Neural crest cell (in vitro differentiated cells): ENCODE measurements around the gene ADAMTSL1. TPM values are rescaled to one million over a fixed set of nuclear protein-coding genes. Genes with fewer than 3 reads are reported as not detected.

Experiments
- DNase-seq: peaks from one replicate; pipeline ENCODE4 v3.0.0; 2021; ENCODE audit warnings: low read depth, mixed read lengths, low spot score
- H3K27ac Mint-ChIP-seq: one replicate; pipeline ENCODE4 v1.8.0; 2021; ENCODE audit warnings: mild to moderate bottlenecking, mixed read lengths; ENCODE audit not compliant: unreplicated experiment
- H3K27me3 Mint-ChIP-seq: 2 replicates; pipeline ENCODE4 v1.8.0; 2021; ENCODE audit warnings: low read depth, mild to moderate bottlenecking, mixed read lengths
- H3K36me3 Mint-ChIP-seq: 2 replicates; pipeline ENCODE4 v1.8.0; 2021; ENCODE audit warnings: low read depth, mild to moderate bottlenecking, mixed read lengths
- H3K4me1 Mint-ChIP-seq: 2 replicates; pipeline ENCODE4 v1.8.0; 2021; ENCODE audit warnings: mixed read lengths
- H3K4me3 Mint-ChIP-seq: one replicate; pipeline ENCODE4 v1.8.0; 2021; ENCODE audit warnings: mild to moderate bottlenecking, mixed read lengths
- H3K9me3 Mint-ChIP-seq: 2 replicates; pipeline ENCODE4 v1.8.0; 2021; ENCODE audit warnings: mixed read lengths
- CTCF ChIP-seq: fragments of 200-600 bp; sonication (generic); conservative IDR thresholded peaks from 2 replicates; pipeline ENCODE4 v1.5.0; 2021; ENCODE audit warnings: antibody characterized with exemption, mild to moderate bottlenecking
- total RNA-seq: library from RNA; stranded (reverse); gene quantifications from 2 replicates; pipeline ENCODE4 v1.2.1, GENCODE V29; 2021

The ADAMTSL1 gene
- total RNA-seq, 1 donor from 2014 or later: 2.3 TPM

- no peak overlapping the region for H3K4me3 Mint-ChIP-seq
- H3K36me3 Mint-ChIP-seq: peaks cover 6% of the 10 kb centered on the region
- peaks cover 15% of the 10 kb centered on the region for H3K9me3 Mint-ChIP-seq
- H3K4me1 Mint-ChIP-seq: no peaks in the 10 kb centered on the region
- no peak for TF ChIP-seq CTCF
- no peak overlapping the region for H3K27ac Mint-ChIP-seq
- H3K27me3 Mint-ChIP-seq: no peaks in the 10 kb centered on the region
- no peak for DNase-seq
These were observed 123.0 kb downstream of the ADAMTSL1 start for GRCh38 chr9:18596920-18597319.

- peaks cover 10% of the 10 kb centered on the region for H3K9me3 Mint-ChIP-seq
- H3K27me3 Mint-ChIP-seq: no peaks in the 10 kb centered on the region
- no peak overlapping the region for H3K27ac Mint-ChIP-seq
- H3K4me1 Mint-ChIP-seq: no peaks in the 10 kb centered on the region
- no peak for TF ChIP-seq CTCF
- no peak overlapping the region for H3K4me3 Mint-ChIP-seq
- peaks cover 6% of the 10 kb centered on the region for H3K36me3 Mint-ChIP-seq
- no peak for DNase-seq
These were observed 125.0 kb downstream of the ADAMTSL1 start for GRCh38 chr9:18598969-18599368.

- Mint-ChIP-seq H3K4me3 (no peak overlapping the region), H3K27me3 (no peaks in the 10 kb centered on the region)
- no peak for TF ChIP-seq CTCF
These were observed 127.1 kb downstream of the ADAMTSL1 start for GRCh38 chr9:18601026-18601425.

GRCh38 chr9:18601956-18602355 is 128.0 kb downstream of the ADAMTSL1 start:
- no peak for DNase-seq
- Mint-ChIP-seq H3K27me3 (no peaks in the 10 kb centered on the region), H3K27ac (no peak overlapping the region), H3K4me1 (peaks cover 21% of the 10 kb centered on the region), H3K9me3 (peaks cover 2% of the 10 kb centered on the region), H3K4me3 (no peak overlapping the region), H3K36me3 (no peaks in the 10 kb centered on the region)
- TF ChIP-seq CTCF: no peak

More at GRCh38 chr9:18601026-18601425, 127.1 kb downstream of the ADAMTSL1 start:
- Mint-ChIP-seq H3K36me3 (no peaks in the 10 kb centered on the region), H3K27ac (no peak overlapping the region), H3K9me3 (peaks cover 2% of the 10 kb centered on the region), H3K4me1 (peaks cover 12% of the 10 kb centered on the region)
- no peak for DNase-seq

- peaks cover 2% of the 10 kb centered on the region for H3K9me3 Mint-ChIP-seq
- no peaks in the 10 kb centered on the region for H3K36me3 Mint-ChIP-seq
- H3K27ac Mint-ChIP-seq: no peak overlapping the region
These were observed 131.1 kb downstream of the ADAMTSL1 start for GRCh38 chr9:18604767-18605730.

More at GRCh38 chr9:18604767-18605730, 131.1 kb downstream of the ADAMTSL1 start:
- no peak for TF ChIP-seq CTCF
- Mint-ChIP-seq H3K4me1 (peaks cover 33% of the 10 kb centered on the region), H3K27me3 (no peaks in the 10 kb centered on the region), H3K4me3 (no peak overlapping the region)
- no peak for DNase-seq
